ENCODE measurements around the gene BORCS8. TPM values are rescaled to one million over a fixed set of nuclear protein-coding genes. Genes with fewer than 3 reads are reported as not detected.

Gene BORCS8
- total and polyA plus RNA-seq, 5 donors from 2014 or later: 20.1 to 28.4 (median 22.8) TPM

DNA sequence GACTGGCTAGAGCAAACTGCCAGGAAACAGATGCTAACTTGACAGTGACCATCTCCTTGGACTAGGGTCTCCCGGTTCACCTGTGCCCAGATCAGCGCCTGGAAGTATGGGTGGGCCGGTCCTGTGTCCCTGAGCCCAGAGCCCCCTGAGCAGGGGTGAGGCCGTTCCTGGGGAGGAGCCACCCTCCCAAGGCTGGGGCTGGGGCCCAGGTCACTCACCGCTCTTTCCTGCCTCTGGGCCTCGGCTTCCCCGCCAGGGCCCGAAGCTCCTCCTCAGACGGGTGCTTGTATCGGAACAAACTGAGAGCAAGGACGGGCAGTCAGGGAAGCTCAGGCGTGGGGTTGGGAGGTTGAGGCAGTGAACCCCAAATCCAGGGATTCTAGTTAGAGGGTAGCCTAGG lies 59.0 kb downstream of the BORCS8 start:
- no peak overlapping the region for H3K27ac Mint-ChIP-seq
- Histone ChIP-seq H3K27ac (ENCODE audit: insufficient read depth, low read length, poor library complexity, severe bottlenecking) (no peak overlapping the region), H3K27me3 (ENCODE audit: control insufficient read depth, insufficient read depth, low read length) (no peaks in the 10 kb centered on the region), H3K9me3 (ENCODE audit: control insufficient read depth in 2 of 2, low read length in 2 of 2) (peaks cover 0 to 6% of the 10 kb centered on the region in 2 experiments), H3K36me3 (ENCODE audit: control insufficient read depth, insufficient read depth, low read length) (no peaks in the 10 kb centered on the region), H3K4me1 (ENCODE audit: control insufficient read depth, insufficient read depth, low read length, poor library complexity, severe bottlenecking) (peaks cover 16% of the 10 kb centered on the region), H3K4me3 (ENCODE audit: low read depth, low read length) (no peak overlapping the region)
- no peak overlapping the region for H3K4me3 Mint-ChIP-seq
- ATAC-seq (ENCODE audit: low read depth in 2 of 2) (no peak), DNase-seq (no peak)
- H3K27me3 Mint-ChIP-seq: no peaks in the 10 kb centered on the region
- peaks cover 0 to 3% (median 0%) of the 10 kb centered on the region in 7 donors for H3K9me3 Mint-ChIP-seq
- H3K4me1 Mint-ChIP-seq: peaks cover 0 to 23% (median 11%) of the 10 kb centered on the region in 4 donors
- peaks cover 10% of the 10 kb centered on the region for H3K36me3 Mint-ChIP-seq

DNA sequence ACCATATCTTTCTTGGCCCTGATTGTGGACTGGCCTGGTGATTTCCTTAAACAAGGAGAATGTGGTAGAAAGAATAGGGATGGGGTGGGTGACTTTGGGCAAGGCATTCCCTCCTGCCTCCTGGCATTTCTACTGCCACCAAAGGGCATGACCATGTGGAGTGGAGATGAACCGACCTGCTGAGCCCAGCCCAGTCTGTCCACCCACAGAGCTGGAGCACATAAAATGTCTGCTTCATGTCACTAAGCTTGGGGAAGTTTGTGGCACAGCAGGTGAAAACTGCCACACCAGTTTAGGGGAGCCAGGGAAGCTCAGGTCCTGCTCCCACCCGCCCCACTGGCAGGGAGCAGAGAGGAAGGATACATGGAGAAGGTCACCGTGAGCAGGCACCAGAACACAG lies 60.0 kb downstream of the BORCS8 start:
- peaks cover 12% of the 10 kb centered on the region for H3K36me3 Mint-ChIP-seq
- no peak overlapping the region for H3K27ac Mint-ChIP-seq

More for the DNA sequence above, 60.0 kb downstream of the BORCS8 start:
- Histone ChIP-seq H3K27ac (ENCODE audit: insufficient read depth, low read length, poor library complexity, severe bottlenecking) (no peak overlapping the region), H3K36me3 (ENCODE audit: control insufficient read depth, insufficient read depth, low read length) (no peaks in the 10 kb centered on the region), H3K4me3 (ENCODE audit: low read depth, low read length) (no peak overlapping the region), H3K27me3 (ENCODE audit: control insufficient read depth, insufficient read depth, low read length) (no peaks in the 10 kb centered on the region), H3K9me3 (ENCODE audit: control insufficient read depth in 2 of 2, low read length in 2 of 2) (peaks cover 0 to 6% of the 10 kb centered on the region in 2 experiments), H3K4me1 (ENCODE audit: control insufficient read depth, insufficient read depth, low read length, poor library complexity, severe bottlenecking) (peaks cover 7% of the 10 kb centered on the region)
- ATAC-seq (ENCODE audit: low read depth in 2 of 2) (no peak), DNase-seq (no peak)
- peaks cover 0 to 15% (median 7%) of the 10 kb centered on the region in 4 donors for H3K4me1 Mint-ChIP-seq
- H3K4me3 Mint-ChIP-seq: no peak overlapping the region
- no peaks in the 10 kb centered on the region for H3K27me3 Mint-ChIP-seq
- peaks cover 0 to 3% (median 0%) of the 10 kb centered on the region in 7 donors for H3K9me3 Mint-ChIP-seq

Other genes starting within 250 kb of the BORCS8 start
- 131 TPM for gene SUGP2, start 158.6 kb downstream of the BORCS8 start, total RNA-seq
- 1 to 10 TPM; 6.2 to 9.7 (median 7.8) TPM for gene SUGP2, start 158.6 kb downstream of the BORCS8 start, polyA plus RNA-seq
- 14.2 TPM for gene ARMC6, start 158.5 kb downstream of the BORCS8 start, total RNA-seq
- gene ARMC6, start 158.5 kb downstream of the BORCS8 start, polyA plus RNA-seq: 10 to 100 TPM; 23.7 to 36.5 (median 31.8) TPM
- 32.2 TPM for gene SLC25A42, start 128.2 kb downstream of the BORCS8 start, total RNA-seq
- 10 to 100 TPM; 10.4 to 24.0 (median 16.2) TPM for gene SLC25A42, start 128.2 kb downstream of the BORCS8 start, polyA plus RNA-seq
- gene TMEM161A, start 53.7 kb downstream of the BORCS8 start, total RNA-seq: 15.6 TPM
- gene TMEM161A, start 53.7 kb downstream of the BORCS8 start, polyA plus RNA-seq: 10 to 100 TPM; 24.0 to 26.0 (median 24.8) TPM
- gene MEF2B, start 21.9 kb downstream of the BORCS8 start, total RNA-seq: 3.5 TPM
- gene MEF2B, start 21.9 kb downstream of the BORCS8 start, polyA plus RNA-seq: under 1 TPM in 1 of 4 donors, not detected in 3; 0.30 TPM
- gene RFXANK, start 106 bp upstream of the BORCS8 start, total RNA-seq: 62.1 TPM
- gene RFXANK, start 106 bp upstream of the BORCS8 start, polyA plus RNA-seq: 100 to 1,000 TPM in 1 of 4 donors, 10 to 100 TPM in 3; 59.1 to 103 (median 80.7) TPM
- gene NR2C2AP, start 11.3 kb upstream of the BORCS8 start, total RNA-seq: 17.6 TPM
- 10 to 100 TPM; 20.6 to 31.2 (median 26.8) TPM for gene NR2C2AP, start 11.3 kb upstream of the BORCS8 start, polyA plus RNA-seq
- not detected for gene NCAN, start 19.8 kb upstream of the BORCS8 start, total RNA-seq
- not detected for gene NCAN, start 19.8 kb upstream of the BORCS8 start, polyA plus RNA-seq
- not detected for gene TM6SF2, start 81.1 kb upstream of the BORCS8 start, total RNA-seq
- not detected for gene TM6SF2, start 81.1 kb upstream of the BORCS8 start, polyA plus RNA-seq
- 72.5 TPM for gene SUGP1, start 128.4 kb upstream of the BORCS8 start, total RNA-seq
- gene SUGP1, start 128.4 kb upstream of the BORCS8 start, polyA plus RNA-seq: 10 to 100 TPM; 22.7 to 36.3 (median 26.4) TPM
- 146 TPM for gene MAU2, start 128.7 kb upstream of the BORCS8 start, total RNA-seq
- 10 to 100 TPM; 16.5 to 20.6 (median 18.8) TPM for gene MAU2, start 128.7 kb upstream of the BORCS8 start, polyA plus RNA-seq
- gene GATAD2A, start 213.5 kb upstream of the BORCS8 start, total RNA-seq: 134 TPM
- 10 to 100 TPM in 1 of 4 donors, 1 to 10 TPM in 3; 8.1 to 13.9 (median 9.7) TPM for gene GATAD2A, start 213.5 kb upstream of the BORCS8 start, polyA plus RNA-seq